ENCODE measurements around the gene ACSBG1.

ACSBG1 gene

GRCh38 chr15:78208341-78208844 is 26.0 kb downstream of the ACSBG1 start:
- TF ChIP-seq CTCF (IDR thresholded peaks at IDR 0.05) = no peak

GRCh38 chr15:78207641-78208340 is 26.6 kb downstream of the ACSBG1 start:
- TF ChIP-seq CTCF (IDR thresholded peaks at IDR 0.05) = no peak

- no peak for TF ChIP-seq CTCF (IDR thresholded peaks at IDR 0.05)
Measured at GRCh38 chr15:78207110-78207458, 27.3 kb downstream of the ACSBG1 start.

GRCh38 chr15:78206326-78207109 is 27.8 kb downstream of the ACSBG1 start:
- no peak for TF ChIP-seq CTCF (IDR thresholded peaks at IDR 0.05)

GRCh38 chr15:78205856-78206255 is 28.5 kb downstream of the ACSBG1 start:
- no peak for TF ChIP-seq CTCF (IDR thresholded peaks at IDR 0.05)

- TF ChIP-seq CTCF (IDR thresholded peaks at IDR 0.05) = no peak
Measured at GRCh38 chr15:78205337-78205736, 29.0 kb downstream of the ACSBG1 start.

- TF ChIP-seq CTCF (IDR thresholded peaks at IDR 0.05) = no peak
Measured at GRCh38 chr15:78204351-78205309, 29.7 kb downstream of the ACSBG1 start.
